ENCODE results near the gene ANO10. TPM values are rescaled to one million over a fixed set of nuclear protein-coding genes. Genes with fewer than 3 reads are reported as not detected.

Gene ANO10
- total and polyA plus RNA-seq, 2 of the 8 experiments (the other 6 are each of a cell fraction or from before 2014, with no cell fraction given): 38.0 to 53.2 TPM

- TF ChIP-seq CHD7 (IDR thresholded peaks at IDR 0.05; ENCODE audit: insufficient replicate concordance, low read length) (no peak), FOSL1 (IDR thresholded peaks at IDR 0.05; ENCODE audit: insufficient read depth, low read depth, low read length) (no peak), BACH1 (IDR thresholded peaks at IDR 0.05; ENCODE audit: low read length) (0 out of 2 replicates have a peak, but pooled peaks have one; percentile 8), JUN (IDR thresholded peaks at IDR 0.05; ENCODE audit: low read depth, low read length) (no peak), BCL11A (IDR thresholded peaks at IDR 0.05; ENCODE audit: low read depth in 2 of 2, low read length in 2 of 2) (no peak), ASH2L (IDR thresholded peaks at IDR 0.05; ENCODE audit: low read length) (no peak), POLR2AphosphoS5 (IDR thresholded peaks at IDR 0.05; ENCODE audit: low read depth, low read length) (no peak), MAFK (IDR thresholded peaks at IDR 0.05; ENCODE audit: low read depth, low read length) (no peak), CHD1 (IDR thresholded peaks at IDR 0.05; ENCODE audit: low read depth, low read length) (no peak), TAF7 (optimal IDR thresholded peaks at IDR 0.05; ENCODE audit: borderline replicate concordance, low read depth, low read length) (no peak)
Measured at GRCh38 chr3:43638594-43639447, 17.0 kb upstream of the ANO10 start (continued).

Data from H1 (cell line).